ENCODE measurements around the gene MIP.
"Not testable (repeated sequence)": the region's sequence is repeated elsewhere in the genome, so short reads cannot be mapped to it uniquely, and the experiment has no call there.

MIP gene

DNA sequence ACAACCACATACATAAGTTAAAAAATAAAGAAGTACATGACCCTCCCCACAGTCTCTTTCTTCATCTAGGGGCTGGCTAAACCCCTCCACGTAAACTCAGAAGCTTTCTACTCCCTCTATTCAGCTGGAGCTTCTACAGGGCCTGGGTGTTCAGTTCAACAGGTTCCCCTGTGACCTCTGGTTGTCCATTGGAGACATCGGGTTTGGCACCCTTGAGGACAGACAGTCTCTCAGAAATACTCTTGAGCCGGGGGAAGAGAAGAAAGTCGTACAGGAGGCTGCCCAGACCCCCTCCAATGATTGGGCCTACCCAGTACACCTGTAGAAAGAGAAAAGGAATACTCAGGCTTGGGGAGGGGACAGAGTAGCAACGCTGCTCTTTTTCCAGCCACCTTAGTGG lies 3.3 kb downstream of the MIP start:
- no peak overlapping the region for H3K9ac ChIP-seq (ENCODE audit: low read length)
- no peaks in the 10 kb centered on the region for H3K4me1 ChIP-seq (ENCODE audit: control insufficient read depth, insufficient read depth, low read length)
- H3K4me3 ChIP-seq (ENCODE audit: low read length) = no peak overlapping the region
- no peak overlapping the region for H3K27ac ChIP-seq (ENCODE audit: low read depth, low read length)
- H3K36me3 ChIP-seq (ENCODE audit: control insufficient read depth, insufficient read depth, low read length) = no peaks in the 10 kb centered on the region
- no peaks in the 10 kb centered on the region for H3K27me3 ChIP-seq (ENCODE audit: control insufficient read depth, insufficient read depth, low read length)

DNA sequence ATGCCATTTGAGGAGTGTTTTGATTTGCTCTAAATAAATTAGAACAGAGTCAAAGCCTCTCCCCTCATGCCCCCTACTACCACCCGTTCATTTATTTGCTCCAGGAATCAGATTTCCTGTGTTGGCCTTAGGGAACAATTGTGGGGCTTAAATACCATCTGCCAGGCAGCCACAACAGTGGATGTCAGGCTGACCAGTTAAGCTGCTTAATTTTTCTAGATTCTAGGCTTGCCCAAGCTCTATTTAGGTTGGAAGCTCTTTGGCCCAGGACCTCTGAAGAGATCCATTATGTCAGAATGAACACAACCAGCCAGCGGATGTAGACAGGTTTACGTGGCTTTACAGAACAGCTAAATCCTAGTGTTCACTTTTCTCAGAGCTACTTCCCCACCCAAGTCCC lies 4.2 kb downstream of the MIP start:
- Histone ChIP-seq H3K27me3 (ENCODE audit: control insufficient read depth, insufficient read depth, low read length) (no peaks in the 10 kb centered on the region), H3K4me1 (ENCODE audit: control insufficient read depth, insufficient read depth, low read length) (no peaks in the 10 kb centered on the region), H3K4me3 (ENCODE audit: low read length) (no peak overlapping the region), H3K36me3 (ENCODE audit: control insufficient read depth, insufficient read depth, low read length) (no peaks in the 10 kb centered on the region), H3K27ac (ENCODE audit: low read depth, low read length) (no peak overlapping the region), H3K9ac (ENCODE audit: low read length) (no peak overlapping the region)

DNA sequence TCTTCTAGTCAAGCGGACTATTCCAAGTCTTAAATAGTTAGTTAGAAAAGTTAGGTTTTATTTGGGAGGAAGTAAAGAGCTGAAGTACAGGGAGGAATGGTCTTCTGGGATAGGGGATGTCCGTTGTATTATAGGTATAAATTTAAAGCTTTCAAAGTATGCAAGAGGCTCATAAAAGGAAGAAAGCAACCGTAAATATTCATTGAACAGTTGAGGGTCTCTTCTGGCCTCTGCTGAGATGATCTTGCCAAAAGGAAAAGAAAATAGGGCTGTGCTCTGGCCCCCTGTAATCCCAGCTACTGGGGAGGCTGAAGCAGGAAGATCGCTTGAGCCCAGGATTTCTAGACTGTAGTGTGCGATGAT lies 4.9 kb downstream of the MIP start:
- Histone ChIP-seq H3K36me3 (ENCODE audit: control insufficient read depth, insufficient read depth, low read length) (no peaks in the 10 kb centered on the region), H3K27me3 (ENCODE audit: control insufficient read depth, insufficient read depth, low read length) (no peaks in the 10 kb centered on the region), H3K27ac (ENCODE audit: low read depth, low read length) (peak overlapping the region; percentile 85), H3K4me3 (ENCODE audit: low read length) (peak overlapping the region; percentile 90), H3K9ac (ENCODE audit: low read length) (peak overlapping the region; percentile 1), H3K4me1 (ENCODE audit: control insufficient read depth, insufficient read depth, low read length) (no peaks in the 10 kb centered on the region)

DNA sequence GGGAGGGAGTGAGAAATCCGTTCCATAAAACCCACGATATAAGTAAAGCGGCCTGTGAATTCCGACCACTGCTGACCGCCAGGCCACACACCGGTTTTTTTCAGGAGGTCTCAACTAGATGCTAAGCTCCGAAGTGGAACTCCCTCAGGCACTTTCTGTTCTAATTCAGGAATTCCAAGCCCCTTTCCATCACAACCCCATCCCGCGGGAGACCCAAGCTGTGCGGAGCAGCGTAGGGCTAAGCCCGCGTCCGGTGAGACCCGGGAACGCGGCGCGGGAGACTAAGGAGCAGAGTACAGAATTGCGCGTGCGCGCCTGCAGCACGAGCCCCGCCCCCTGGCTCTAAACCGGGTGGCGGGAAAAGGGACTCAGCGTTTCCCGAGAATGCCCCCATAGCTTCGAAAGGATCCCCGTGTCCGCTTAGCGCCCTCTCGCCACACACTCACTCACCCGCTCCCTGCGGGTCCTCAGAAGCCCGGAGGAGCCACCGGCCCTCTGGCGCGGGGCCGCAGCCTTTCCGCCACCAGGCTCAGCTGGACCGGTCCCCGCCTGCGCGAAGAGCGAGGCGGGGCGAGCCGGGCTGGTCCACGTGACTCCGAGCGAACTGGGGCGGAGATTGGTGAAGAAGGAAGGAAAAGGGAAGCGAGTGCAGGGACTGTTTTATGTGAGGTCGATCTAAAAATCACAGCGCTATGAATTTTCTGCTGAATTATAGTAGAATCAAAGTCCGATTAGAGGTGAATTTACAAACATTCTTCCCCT lies 5.4 kb downstream of the MIP start, which contains the start of gene TIMELESS:
Gene TIMELESS, minus strand, starts transcription at position 567 of the 762 bp plus-strand sequence. CDS start 15,256 bp downstream, outside the sequence.
- H3K27me3 ChIP-seq (ENCODE audit: control insufficient read depth, insufficient read depth, low read length) = no peaks in the 10 kb centered on the region
- no peaks in the 10 kb centered on the region for H3K4me1 ChIP-seq (ENCODE audit: control insufficient read depth, insufficient read depth, low read length)

DNA sequence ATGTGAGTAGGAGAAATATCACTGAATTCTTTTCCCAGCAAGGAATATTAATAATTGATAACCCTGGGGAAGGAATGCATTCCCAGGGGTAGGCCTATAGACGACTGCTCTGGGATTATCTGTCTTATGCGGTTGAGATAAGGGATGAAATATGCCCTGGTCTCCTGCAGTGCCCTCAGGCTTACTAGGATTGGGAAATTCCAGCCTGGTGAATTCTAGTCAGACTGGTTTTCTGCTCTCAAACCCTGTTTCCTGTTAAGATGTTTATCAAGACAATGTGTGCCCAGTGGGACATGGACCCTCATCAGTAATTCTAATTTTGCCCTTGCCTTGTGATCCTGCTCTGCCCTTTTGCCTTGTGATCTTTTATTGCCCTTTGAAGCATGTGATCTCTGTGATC lies 11.2 kb downstream of the MIP start:
- H3K36me3 ChIP-seq (ENCODE audit: control insufficient read depth, insufficient read depth, low read length); H3K4me1 ChIP-seq (ENCODE audit: control insufficient read depth, insufficient read depth, low read length); H3K4me3 ChIP-seq (ENCODE audit: low read length); H3K27ac ChIP-seq (ENCODE audit: low read depth, low read length); H3K27me3 ChIP-seq (ENCODE audit: control insufficient read depth, insufficient read depth, low read length); H3K9ac ChIP-seq (ENCODE audit: low read length): not testable (repeated sequence)

More for the DNA sequence above, 5.4 kb downstream of the MIP start, which contains the start of gene TIMELESS:
- H3K9ac ChIP-seq (ENCODE audit: low read length) = peak within 1 kb of the TSS; percentile 67
- peak within 1 kb of the TSS; percentile 85 for H3K27ac ChIP-seq (ENCODE audit: low read depth, low read length)
- H3K4me3 ChIP-seq (ENCODE audit: low read length) = peak within 1 kb of the TSS; percentile 90
- H3K36me3 ChIP-seq (ENCODE audit: control insufficient read depth, insufficient read depth, low read length) = no peaks in the 10 kb centered on the region

DNA sequence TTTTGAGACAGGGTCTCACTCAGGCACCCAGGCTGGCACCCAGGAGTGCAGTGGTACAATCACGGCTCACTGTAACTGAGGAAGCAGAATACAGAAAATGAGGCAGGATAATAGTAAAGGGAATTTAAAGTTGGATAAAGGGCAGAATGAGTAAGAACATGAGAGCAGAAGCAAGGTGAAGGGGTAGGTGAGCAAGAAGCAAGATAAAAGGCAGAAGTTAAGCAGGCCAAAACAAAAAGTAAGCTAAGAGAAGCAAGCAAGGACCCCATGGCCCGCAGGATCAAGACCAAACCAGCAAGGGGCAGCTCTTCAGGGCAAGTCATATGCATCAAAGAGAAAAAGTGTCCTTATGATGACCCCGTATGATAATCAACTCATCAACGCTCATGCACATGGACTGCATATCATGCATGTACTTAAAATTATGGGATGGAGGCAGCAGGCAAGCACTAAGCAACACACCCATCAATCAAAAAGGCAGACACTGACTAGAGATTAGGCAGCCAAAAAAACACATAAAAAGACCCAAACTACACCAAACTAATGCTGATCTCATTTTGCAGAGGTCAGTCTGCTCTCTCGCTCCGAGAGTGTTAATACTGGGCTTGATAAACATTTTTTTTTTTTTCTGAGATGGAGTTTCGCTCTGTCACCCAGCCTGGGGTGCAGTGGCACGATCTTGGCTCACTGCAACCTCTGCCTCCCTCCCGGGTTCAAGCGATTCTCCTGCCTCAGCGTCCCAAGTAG lies 16.9 kb downstream of the MIP start:
- Histone ChIP-seq H3K4me3 (ENCODE audit: low read length) (no peak overlapping the region), H3K4me1 (ENCODE audit: control insufficient read depth, insufficient read depth, low read length) (no peaks in the 10 kb centered on the region), H3K27ac (ENCODE audit: low read depth, low read length) (no peak overlapping the region), H3K36me3 (ENCODE audit: control insufficient read depth, insufficient read depth, low read length) (no peaks in the 10 kb centered on the region), H3K9ac (ENCODE audit: low read length) (no peak overlapping the region), H3K27me3 (ENCODE audit: control insufficient read depth, insufficient read depth, low read length) (no peaks in the 10 kb centered on the region)

DNA sequence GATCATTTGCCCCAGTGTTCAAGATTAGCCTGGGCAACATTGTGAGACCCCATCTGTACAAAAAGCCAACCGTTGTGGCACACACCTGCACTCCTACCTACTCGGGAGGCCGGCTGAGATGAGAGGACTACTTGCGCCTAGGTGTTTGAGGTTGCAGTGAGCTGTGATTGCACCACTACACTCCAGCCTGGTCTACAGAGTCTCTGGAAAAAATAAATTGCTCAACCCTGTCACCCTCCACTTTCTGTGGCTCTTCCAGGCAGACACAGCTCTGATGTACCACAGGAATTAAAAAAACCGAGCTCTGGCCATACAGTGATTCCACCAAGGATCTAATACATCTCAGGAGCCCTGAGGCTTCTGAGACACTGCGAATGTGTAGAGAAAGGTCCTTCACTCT lies 19.6 kb downstream of the MIP start:
- Histone ChIP-seq H3K4me1 (ENCODE audit: control insufficient read depth, insufficient read depth, low read length) (no peaks in the 10 kb centered on the region), H3K27ac (ENCODE audit: low read depth, low read length) (no peak overlapping the region), H3K27me3 (ENCODE audit: control insufficient read depth, insufficient read depth, low read length) (no peaks in the 10 kb centered on the region), H3K4me3 (ENCODE audit: low read length) (no peak overlapping the region), H3K36me3 (ENCODE audit: control insufficient read depth, insufficient read depth, low read length) (no peaks in the 10 kb centered on the region), H3K9ac (ENCODE audit: low read length) (no peak overlapping the region)

DNA sequence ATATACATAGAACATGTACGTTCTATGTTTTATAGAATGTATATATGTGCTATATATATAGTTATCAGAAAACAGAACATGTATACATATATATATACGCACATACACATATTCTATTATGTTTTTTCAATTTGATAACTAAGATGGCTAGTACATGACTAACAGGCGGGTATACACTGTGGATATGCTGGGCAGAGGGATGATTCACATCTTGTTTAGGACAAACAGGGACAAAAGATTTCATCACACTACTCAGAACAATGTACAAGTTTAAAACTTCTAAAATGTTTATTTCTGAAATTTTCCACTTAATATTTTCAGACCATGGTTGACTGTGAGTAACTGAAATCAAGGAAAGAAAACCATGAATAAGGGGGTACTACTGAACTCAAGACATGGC lies 22.6 kb downstream of the MIP start:
- Histone ChIP-seq H3K4me1 (ENCODE audit: control insufficient read depth, insufficient read depth, low read length) (no peaks in the 10 kb centered on the region), H3K36me3 (ENCODE audit: control insufficient read depth, insufficient read depth, low read length) (no peaks in the 10 kb centered on the region), H3K4me3 (ENCODE audit: low read length) (no peak overlapping the region), H3K9ac (ENCODE audit: low read length) (no peak overlapping the region), H3K27ac (ENCODE audit: low read depth, low read length) (no peak overlapping the region), H3K27me3 (ENCODE audit: control insufficient read depth, insufficient read depth, low read length) (no peaks in the 10 kb centered on the region)

DNA sequence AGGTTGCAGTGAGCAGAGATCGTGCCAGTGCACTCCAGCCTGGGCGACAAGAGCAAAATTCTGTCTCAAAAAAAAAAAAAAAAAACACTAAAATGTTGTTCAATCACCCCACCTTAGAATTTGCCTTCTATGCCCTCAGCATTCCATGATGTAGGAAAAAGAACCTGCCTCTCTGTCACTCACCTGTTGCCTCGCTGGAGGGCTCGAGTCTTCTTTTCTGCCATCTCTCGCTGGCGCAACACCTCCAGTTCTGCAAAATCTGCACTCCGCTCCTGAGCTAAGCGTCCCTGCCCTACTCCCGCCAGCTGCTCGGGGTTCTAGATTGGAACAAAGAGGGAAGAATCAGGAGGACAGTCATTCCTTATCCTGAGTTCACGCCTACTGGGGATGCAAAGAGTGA lies 23.2 kb downstream of the MIP start:
- Histone ChIP-seq H3K9ac (ENCODE audit: low read length) (no peak overlapping the region), H3K4me3 (ENCODE audit: low read length) (no peak overlapping the region)

DNA sequence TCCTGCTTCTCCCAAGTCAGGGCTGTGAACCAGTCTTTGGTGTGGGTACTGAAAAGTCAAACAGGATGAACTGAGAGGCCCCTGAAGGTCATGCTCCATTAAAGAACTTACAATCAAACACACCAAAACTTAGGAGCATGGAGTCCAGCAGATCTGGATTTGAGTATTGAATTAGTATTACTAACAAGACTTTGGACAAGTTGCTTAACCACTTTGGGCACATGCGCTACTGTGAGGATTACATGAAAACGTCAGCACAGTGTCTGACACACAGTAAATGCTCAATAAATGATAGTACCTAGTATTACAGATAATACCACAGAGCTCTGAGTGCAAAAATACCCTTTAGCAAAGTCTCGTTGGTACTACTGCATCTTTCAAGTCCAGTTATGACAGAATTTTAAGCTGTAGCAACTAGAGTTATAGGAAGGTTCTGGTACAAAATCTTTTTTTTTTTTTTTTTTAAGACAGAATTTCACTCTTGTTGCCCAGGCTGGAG lies 28.5 kb downstream of the MIP start:
- no peaks in the 10 kb centered on the region for H3K27me3 ChIP-seq (ENCODE audit: control insufficient read depth, insufficient read depth, low read length)
- no peak overlapping the region for H3K9ac ChIP-seq (ENCODE audit: low read length)
- no peak overlapping the region for H3K4me3 ChIP-seq (ENCODE audit: low read length)
- H3K36me3 ChIP-seq (ENCODE audit: control insufficient read depth, insufficient read depth, low read length) = peaks cover 4% of the 10 kb centered on the region
- no peak overlapping the region for H3K27ac ChIP-seq (ENCODE audit: low read depth, low read length)
- no peaks in the 10 kb centered on the region for H3K4me1 ChIP-seq (ENCODE audit: control insufficient read depth, insufficient read depth, low read length)

More for the DNA sequence above, 23.2 kb downstream of the MIP start:
- Histone ChIP-seq H3K36me3 (ENCODE audit: control insufficient read depth, insufficient read depth, low read length) (no peaks in the 10 kb centered on the region), H3K27me3 (ENCODE audit: control insufficient read depth, insufficient read depth, low read length) (no peaks in the 10 kb centered on the region), H3K27ac (ENCODE audit: low read depth, low read length) (no peak overlapping the region), H3K4me1 (ENCODE audit: control insufficient read depth, insufficient read depth, low read length) (no peaks in the 10 kb centered on the region)

DNA sequence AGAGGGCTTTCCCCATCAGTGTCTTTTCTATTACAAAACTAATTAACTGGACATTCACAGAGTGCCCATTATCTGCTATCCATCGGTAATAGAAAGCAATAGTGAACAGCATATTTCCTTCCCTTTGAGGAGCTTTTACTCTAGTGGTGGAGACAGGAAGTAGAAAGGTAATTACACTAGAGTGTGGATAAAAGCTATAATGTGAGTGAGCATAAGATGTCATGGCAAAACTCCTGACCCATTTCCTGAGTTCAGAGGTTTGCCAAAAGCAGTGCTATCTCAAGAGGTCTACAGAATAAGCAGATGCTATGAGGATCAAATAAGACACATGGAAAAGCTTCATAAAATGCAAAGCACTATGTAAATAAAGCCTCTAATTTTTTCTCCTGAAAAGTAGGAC lies 29.3 kb downstream of the MIP start:
- Histone ChIP-seq H3K27ac (ENCODE audit: low read depth, low read length) (no peak overlapping the region), H3K4me3 (ENCODE audit: low read length) (no peak overlapping the region), H3K9ac (ENCODE audit: low read length) (no peak overlapping the region), H3K36me3 (ENCODE audit: control insufficient read depth, insufficient read depth, low read length) (peaks cover 4% of the 10 kb centered on the region), H3K4me1 (ENCODE audit: control insufficient read depth, insufficient read depth, low read length) (no peaks in the 10 kb centered on the region), H3K27me3 (ENCODE audit: control insufficient read depth, insufficient read depth, low read length) (no peaks in the 10 kb centered on the region)

DNA sequence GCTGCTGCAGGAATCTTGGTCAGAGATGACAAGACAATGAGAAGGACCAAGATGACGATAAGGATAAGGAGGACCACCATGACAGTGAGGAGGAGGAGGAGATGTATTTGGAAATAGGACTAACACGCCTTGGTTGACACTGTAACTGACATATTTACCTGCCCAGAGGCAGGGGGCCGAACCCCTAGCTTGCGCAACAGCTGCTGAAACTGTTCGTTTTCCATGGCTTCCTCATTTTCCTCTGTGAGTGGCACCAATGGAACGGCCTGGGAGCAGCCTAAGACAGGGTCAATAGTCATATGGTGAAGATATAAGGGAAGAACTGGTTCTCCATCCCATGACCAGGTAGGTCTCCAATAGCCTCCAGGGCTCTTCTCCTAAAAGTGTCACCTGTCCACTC lies 34.0 kb downstream of the MIP start:
- H3K36me3 ChIP-seq (ENCODE audit: control insufficient read depth, insufficient read depth, low read length) = peaks cover 4% of the 10 kb centered on the region

More for the DNA sequence above, 34.0 kb downstream of the MIP start:
- Histone ChIP-seq H3K27me3 (ENCODE audit: control insufficient read depth, insufficient read depth, low read length) (no peaks in the 10 kb centered on the region), H3K4me3 (ENCODE audit: low read length) (no peak overlapping the region), H3K27ac (ENCODE audit: low read depth, low read length) (no peak overlapping the region), H3K9ac (ENCODE audit: low read length) (no peak overlapping the region), H3K4me1 (ENCODE audit: control insufficient read depth, insufficient read depth, low read length) (no peaks in the 10 kb centered on the region)

Measured in rectal smooth muscle tissue (tissue), 1 donor.